Liver (tissue), 9 donors: ENCODE data around the gene SLC16A9. TPM values are rescaled to one million over a fixed set of nuclear protein-coding genes. Genes with fewer than 3 reads are reported as not detected.

Experiments
- DNase-seq: peaks from one replicate; pipeline ENCODE4 v3.0.0-alpha.2; 2017; ENCODE audit warnings: low spot score
- H3K27ac ChIP-seq, 2 donors: one replicate each; pipeline ENCODE4 v1.7.0; 2013; ENCODE audit warnings: inconsistent platforms in 2 of 2, low read length in 2 of 2, control low read depth in 1 of 2, low read depth in 1 of 2, mild to moderate bottlenecking in 1 of 2
- H3K27me3 ChIP-seq, 4 donors: one replicate each; pipeline versions ENCODE4 v1.6.1 to v1.7.0; 2013; ENCODE audit warnings: low read length in 3 of 4, inconsistent platforms in 1 of 4, mild to moderate bottlenecking in 1 of 4, moderate library complexity in 1 of 4; ENCODE audit not compliant: control insufficient read depth in 4 of 4, insufficient read depth in 4 of 4
- H3K36me3 ChIP-seq, 4 donors: one replicate each; pipeline versions ENCODE4 v1.6.1 to v1.7.0; 2013; ENCODE audit warnings: low read length in 3 of 4, mild to moderate bottlenecking in 3 of 4, low read depth in 1 of 4, moderate library complexity in 1 of 4; ENCODE audit not compliant: control insufficient read depth in 4 of 4, insufficient read depth in 3 of 4
- H3K4me1 ChIP-seq, 4 donors: one replicate each; pipeline versions ENCODE4 v1.6.1 to v1.7.0; 2013; ENCODE audit warnings: low read length in 3 of 4, mild to moderate bottlenecking in 3 of 4, moderate library complexity in 1 of 4; ENCODE audit not compliant: control insufficient read depth in 4 of 4, insufficient read depth in 4 of 4
- H3K4me3 ChIP-seq, 3 donors: one replicate each; pipeline versions ENCODE4 v1.6.1 to v1.7.0; 2013; ENCODE audit warnings: low read length in 3 of 3, control low read depth in 1 of 3, low read depth in 1 of 3, mild to moderate bottlenecking in 1 of 3
- H3K9ac ChIP-seq, 2 donors: one replicate each; pipeline ENCODE4 v1.7.0; 2013; ENCODE audit warnings: low read length in 2 of 2, mild to moderate bottlenecking in 2 of 2, moderate library complexity in 2 of 2, control low read depth in 1 of 2, low read depth in 1 of 2
- H3K9me3 ChIP-seq, 4 donors: one replicate each; pipeline versions ENCODE4 v1.6.1 to v1.7.0; 2013; ENCODE audit warnings: low read length in 3 of 4; ENCODE audit not compliant: control insufficient read depth in 4 of 4
- ATF3 ChIP-seq: IDR thresholded peaks from 2 replicates; pipeline ENCODE4 v1.6.1; 2016; ENCODE audit warnings: antibody characterized with exemption
- CTCF ChIP-seq: fragments of 150-350 bp; IDR thresholded peaks from 2 replicates; pipeline ENCODE4 v1.5.1; 2017; ENCODE audit warnings: improper control_type of control experiment, low read depth, low read length; ENCODE audit not compliant: missing input control
- EGR1 ChIP-seq, 2 donors: IDR thresholded peaks; 2 replicates each; pipeline ENCODE4 v1.6.1; 2016 to 2018; ENCODE audit warnings: antibody characterized with exemption in 2 of 2, low read depth in 2 of 2
- FOXA1 ChIP-seq: IDR thresholded peaks from 2 replicates; pipeline ENCODE4 v1.6.1; 2016; ENCODE audit warnings: antibody characterized with exemption
- FOXA2 ChIP-seq: IDR thresholded peaks from 2 replicates; pipeline ENCODE4 v1.6.1; 2016; ENCODE audit warnings: antibody characterized with exemption
- GABPA ChIP-seq, 2 donors: IDR thresholded peaks in 1 of 2; conservative IDR thresholded peaks in 1 of 2; 2 replicates each; pipeline ENCODE4 v1.6.1; 2016; ENCODE audit warnings: antibody characterized with exemption in 2 of 2, mild to moderate bottlenecking in 1 of 2, moderate library complexity in 1 of 2
- HNF4A ChIP-seq, 2 donors: conservative IDR thresholded peaks; 2 replicates each; pipeline ENCODE4 v1.6.1; 2016; ENCODE audit warnings: antibody characterized with exemption in 2 of 2, mild to moderate bottlenecking in 2 of 2
- HNF4G ChIP-seq: IDR thresholded peaks from 2 replicates; pipeline ENCODE4 v1.6.1; 2016; ENCODE audit warnings: antibody characterized with exemption
- MAX ChIP-seq: IDR thresholded peaks from 2 replicates; pipeline ENCODE4 v1.6.1; 2016; ENCODE audit warnings: antibody characterized with exemption
- NR2F2 ChIP-seq: IDR thresholded peaks from 2 replicates; pipeline ENCODE4 v1.6.1; 2016; ENCODE audit warnings: antibody characterized with exemption
- RAD21 ChIP-seq, 2 donors: IDR thresholded peaks; 2 replicates each; pipeline ENCODE4 v1.6.1; 2016; ENCODE audit warnings: antibody characterized with exemption in 2 of 2, mild to moderate bottlenecking in 2 of 2
- RXRA ChIP-seq, 2 donors: IDR thresholded peaks; 2 replicates each; pipeline ENCODE4 v1.6.1; 2017 to 2018; ENCODE audit warnings: antibody characterized with exemption in 2 of 2, mild to moderate bottlenecking in 1 of 2
- SP1 ChIP-seq: IDR thresholded peaks from 2 replicates; pipeline ENCODE4 v1.6.1; 2018; ENCODE audit warnings: antibody characterized with exemption, mild to moderate bottlenecking
- YY1 ChIP-seq: IDR thresholded peaks from 2 replicates; pipeline ENCODE4 v1.6.1; 2016; ENCODE audit warnings: antibody characterized with exemption, mild to moderate bottlenecking
- ZBTB33 ChIP-seq: IDR thresholded peaks from 2 replicates; pipeline ENCODE4 v1.6.1; 2016; ENCODE audit warnings: antibody characterized with exemption
- WGBS: extraction: QIAGEN DNeasy Blood & Tissue Kit; methylation state at CpG from one replicate; pipeline ENCODE4 v1.1.7; 2013; 5-methylcytosine and 5-hydroxymethylcytosine counted together
- polyA plus RNA-seq, 2 donors: library from polyadenylated mRNA; stranded (reverse) in 1 of 2; unstranded in 1 of 2; fragments of 200-250 nt in 1 of 2; fragments of >200 nt in 1 of 2; fragmentation: Nextera tagmentation in 1 of 2; extraction: Ambion mirVana in 1 of 2; gene quantifications; one replicate each; pipeline versions ENCODE4 v1.2.1 to v1.2.3, GENCODE V29; 2013 to 2015
- total RNA-seq, 2 donors: library from RNA; depleted of rRNA; stranded (reverse); fragments of >200 nt; gene quantifications; one replicate each; pipeline ENCODE4 v1.2.3, GENCODE V29; 2014
- donor health status: healthy.
- donor health status: healthy.
- donor health status: healthy.
- donor health status: healthy.
- donor health status: healthy.

Gene SLC16A9
- total and polyA plus RNA-seq, 4 donors, result 0.18 to 9.3 (median 0.59) TPM

GRCh38 chr10:59694936-59695335, 14.7 kb downstream of the SLC16A9 start:
- no peaks in the 10 kb centered on the region for H3K4me1 ChIP-seq
- 91% methylated on average over 1 of the region's 1 CpG for WGBS
- no peaks in the 10 kb centered on the region for H3K27me3 ChIP-seq
- H3K9ac ChIP-seq, result no peak overlapping the region
- no peak for DNase-seq
- H3K9me3 ChIP-seq, result no peaks in the 10 kb centered on the region
- no peaks in the 10 kb centered on the region for H3K36me3 ChIP-seq
- TF ChIP-seq FOXA2, result no peak
- no peak for TF ChIP-seq ZBTB33
- TF ChIP-seq FOXA1, result no peak
- TF ChIP-seq CTCF, result no peak
- no peak for TF ChIP-seq ATF3
- no peak for TF ChIP-seq HNF4G
- no peak for TF ChIP-seq MAX
- TF ChIP-seq RAD21 (IDR thresholded peaks at IDR 0.05), result no peak
- TF ChIP-seq HNF4A (conservative IDR thresholded peaks at IDR 0.05), result no peak
- no peak for TF ChIP-seq GABPA (IDR thresholded peaks at IDR 0.05 in 1 of 2, conservative IDR thresholded peaks at IDR 0.05 in 1 of 2)
- TF ChIP-seq YY1, result no peak
- H3K27ac ChIP-seq, result no peak overlapping the region
- H3K4me3 ChIP-seq, result no peak overlapping the region

- DNase-seq, result no peak
- WGBS, result 87% methylated on average over 2 of the region's 2 CpGs
- no peak overlapping the region for H3K27ac ChIP-seq
Measured at GRCh38 chr10:59692113-59692512, 17.5 kb downstream of the SLC16A9 start.

GRCh38 chr10:59688921-59689351, 20.7 kb downstream of the SLC16A9 start:
- Histone ChIP-seq H3K27ac (no peak overlapping the region), H3K4me3 (no peak overlapping the region), H3K4me1 (no peaks in the 10 kb centered on the region), H3K27me3 (no peaks in the 10 kb centered on the region), H3K36me3 (no peaks in the 10 kb centered on the region), H3K9me3 (no peaks in the 10 kb centered on the region), H3K9ac (no peak overlapping the region)
- TF ChIP-seq ATF3, result no peak
- TF ChIP-seq FOXA1, result no peak
- TF ChIP-seq YY1, result no peak
- TF ChIP-seq NR2F2, result no peak
- no peak for TF ChIP-seq EGR1 (IDR thresholded peaks at IDR 0.05; ENCODE audit: low read depth in 2 of 2)
- TF ChIP-seq SP1, result no peak
- DNase-seq, result no peak
- 51% methylated on average over 5 of the region's 5 CpGs for WGBS

More at GRCh38 chr10:59692113-59692512, 17.5 kb downstream of the SLC16A9 start:
- no peak for TF ChIP-seq NR2F2
- TF ChIP-seq RXRA (IDR thresholded peaks at IDR 0.05), result no peak
- Histone ChIP-seq H3K4me3 (no peak overlapping the region), H3K4me1 (no peaks in the 10 kb centered on the region), H3K9me3 (no peaks in the 10 kb centered on the region), H3K27me3 (no peaks in the 10 kb centered on the region), H3K9ac (no peak overlapping the region), H3K36me3 (no peaks in the 10 kb centered on the region)
